Mucosa of rectum (tissue), 2 donors: ENCODE data around the gene HLA-E.
"Not testable (repeated sequence)": the region's sequence is repeated elsewhere in the genome, so short reads cannot be mapped to it uniquely, and the experiment has no call there.

Experiments
- H3K27ac ChIP-seq, 2 donors: one replicate each; pipeline ENCODE4 v1.7.0; 2013; ENCODE audit warnings: inconsistent platforms in 2 of 2, low read depth in 2 of 2, low read length in 2 of 2
- H3K27me3 ChIP-seq, 2 donors: one replicate each; pipeline ENCODE4 v1.7.0; 2013; ENCODE audit warnings: low read length in 2 of 2; ENCODE audit not compliant: control insufficient read depth in 2 of 2, insufficient read depth in 2 of 2
- H3K36me3 ChIP-seq, 2 donors: one replicate each; pipeline ENCODE4 v1.7.0; 2013; ENCODE audit warnings: low read length in 2 of 2; ENCODE audit not compliant: control insufficient read depth in 2 of 2, insufficient read depth in 2 of 2
- H3K4me1 ChIP-seq, 2 donors: one replicate each; pipeline ENCODE4 v1.7.0; 2013; ENCODE audit warnings: low read length in 2 of 2, mild to moderate bottlenecking in 1 of 2; ENCODE audit not compliant: control insufficient read depth in 2 of 2, insufficient read depth in 2 of 2
- H3K4me3 ChIP-seq, 2 donors: one replicate each; pipeline ENCODE4 v1.7.0; 2013; ENCODE audit warnings: low read length in 2 of 2
- H3K9ac ChIP-seq, 2 donors: one replicate each; pipeline ENCODE4 v1.7.0; 2013; ENCODE audit warnings: low read length in 2 of 2, low read depth in 1 of 2, mild to moderate bottlenecking in 1 of 2
- H3K9me3 ChIP-seq, 2 donors: one replicate each; pipeline ENCODE4 v1.7.0; 2013; ENCODE audit warnings: low read length in 2 of 2; ENCODE audit not compliant: control insufficient read depth in 2 of 2
- donor health status: healthy.
- donor health status: Normal muscosa, but diverticular disease.

HLA-E gene

GRCh38 chr6:30491991-30492952, 3.0 kb downstream of the HLA-E start:
- Histone ChIP-seq H3K36me3 (peaks cover 35 to 36% of the 10 kb centered on the region in 2 donors), H3K9ac (peak overlapping the region; percentile 24 to 26), H3K27me3 (no peaks in the 10 kb centered on the region), H3K27ac (no peak overlapping the region), H3K4me1 (peaks cover 25 to 26% of the 10 kb centered on the region in 2 donors), H3K4me3 (peak overlapping the region; percentile 0 to 60), H3K9me3 (no peaks in the 10 kb centered on the region)

GRCh38 chr6:30493643-30494250, 4.4 kb downstream of the HLA-E start:
- no peaks in the 10 kb centered on the region for H3K9me3 ChIP-seq
- peaks cover 25 to 26% of the 10 kb centered on the region in 2 donors for H3K4me1 ChIP-seq
- no peak overlapping the region for H3K4me3 ChIP-seq
- peaks cover 35 to 36% of the 10 kb centered on the region in 2 donors for H3K36me3 ChIP-seq
- H3K27me3 ChIP-seq = no peaks in the 10 kb centered on the region
- no peak overlapping the region for H3K27ac ChIP-seq
- no peak overlapping the region for H3K9ac ChIP-seq

GRCh38 chr6:30494291-30494861, 5.1 kb downstream of the HLA-E start:
- Histone ChIP-seq H3K9me3 (no peaks in the 10 kb centered on the region), H3K36me3 (peaks cover 35 to 36% of the 10 kb centered on the region in 2 donors), H3K4me1 (peaks cover 25 to 26% of the 10 kb centered on the region in 2 donors), H3K4me3 (no peak overlapping the region), H3K27me3 (no peaks in the 10 kb centered on the region), H3K27ac (no peak overlapping the region), H3K9ac (no peak overlapping the region)

GRCh38 chr6:30495060-30495459, 5.8 kb downstream of the HLA-E start:
- not testable (repeated sequence) for H3K27ac ChIP-seq, H3K9me3 ChIP-seq, H3K9ac ChIP-seq, H3K4me3 ChIP-seq, H3K27me3 ChIP-seq
- H3K36me3 ChIP-seq = peaks cover 35 to 36% of the 10 kb centered on the region in 2 donors
- H3K4me1 ChIP-seq = peaks cover 25 to 26% of the 10 kb centered on the region in 2 donors

- H3K4me1 ChIP-seq = peaks cover 17 to 19% of the 10 kb centered on the region in 2 donors
- H3K9ac ChIP-seq = no peak overlapping the region
- H3K9me3 ChIP-seq = no peaks in the 10 kb centered on the region
- peaks cover 26 to 28% of the 10 kb centered on the region in 2 donors for H3K36me3 ChIP-seq
- H3K27ac ChIP-seq = no peak overlapping the region
- no peaks in the 10 kb centered on the region for H3K27me3 ChIP-seq
- no peak overlapping the region for H3K4me3 ChIP-seq
Observed at GRCh38 chr6:30495993-30496392, 6.7 kb downstream of the HLA-E start.

- not testable (repeated sequence) for H3K4me3 ChIP-seq, H3K9ac ChIP-seq, H3K4me1 ChIP-seq, H3K27ac ChIP-seq, H3K9me3 ChIP-seq, H3K27me3 ChIP-seq
- peaks cover 16 to 18% of the 10 kb centered on the region in 2 donors for H3K36me3 ChIP-seq
Observed at GRCh38 chr6:30497261-30497599, 7.9 kb downstream of the HLA-E start.

GRCh38 chr6:30497714-30498113, 8.4 kb downstream of the HLA-E start:
- no peaks in the 10 kb centered on the region for H3K27me3 ChIP-seq
- no peak overlapping the region for H3K4me3 ChIP-seq
- H3K4me1 ChIP-seq = peaks cover 4 to 8% of the 10 kb centered on the region in 2 donors
- no peaks in the 10 kb centered on the region for H3K9me3 ChIP-seq
- no peak overlapping the region for H3K27ac ChIP-seq
- peaks cover 11 to 13% of the 10 kb centered on the region in 2 donors for H3K36me3 ChIP-seq
- H3K9ac ChIP-seq = no peak overlapping the region

GRCh38 chr6:30498705-30499104, 9.4 kb downstream of the HLA-E start:
- H3K4me3 ChIP-seq, H3K4me1 ChIP-seq, H3K36me3 ChIP-seq, H3K27me3 ChIP-seq, H3K27ac ChIP-seq, H3K9ac ChIP-seq, H3K9me3 ChIP-seq: not testable (repeated sequence)

GRCh38 chr6:30500421-30501355, 11.4 kb downstream of the HLA-E start:
- H3K9me3 ChIP-seq = no peaks in the 10 kb centered on the region
- H3K9ac ChIP-seq = no peak overlapping the region
- peaks cover 0 to 3% of the 10 kb centered on the region in 2 donors for H3K4me1 ChIP-seq
- no peaks in the 10 kb centered on the region for H3K27me3 ChIP-seq
- H3K27ac ChIP-seq = no peak overlapping the region
- peak overlapping the region in 1 of 2 donors; percentile 17 for H3K4me3 ChIP-seq
- no peaks in the 10 kb centered on the region for H3K36me3 ChIP-seq
